Lung (tissue), 12 donors: ENCODE results near the gene DNHD1. TPM values are rescaled to one million over a fixed set of nuclear protein-coding genes. Genes with fewer than 3 reads are reported as not detected.
A peak's percentile ranks its signal among the peaks of the same experiment; 100 is the strongest.

Source experiments
- ATAC-seq: fragments of 200-7000 bp; cut with Tn5 transposase; one replicate; pipeline ENCODE4 v1.9.1; 2020; ENCODE audit warnings: moderate number of reproducible peaks; ENCODE audit not compliant: insufficient read depth, low FRiP score
- DNase-seq, 3 donors: peaks; one replicate each; pipeline ENCODE4 v3.0.0-alpha.2; 2013 to 2017
- H3K27ac ChIP-seq, 2 donors: one replicate each; pipeline ENCODE4 v1.5.1; 2013; ENCODE audit warnings: mild to moderate bottlenecking in 2 of 2, moderate library complexity in 2 of 2, control low read depth in 1 of 2, inconsistent platforms in 1 of 2, low read depth in 1 of 2, low read length in 1 of 2
- H3K27me3 ChIP-seq, 3 donors: one replicate each; pipeline ENCODE4 v1.5.1; 2013; ENCODE audit warnings: low read length in 2 of 3; ENCODE audit not compliant: control insufficient read depth in 3 of 3, insufficient read depth in 3 of 3
- H3K36me3 ChIP-seq, 4 donors: one replicate each; pipeline ENCODE4 v1.5.1; 2013; ENCODE audit warnings: low read length in 4 of 4, mild to moderate bottlenecking in 1 of 4, moderate library complexity in 1 of 4; ENCODE audit not compliant: control insufficient read depth in 4 of 4, insufficient read depth in 4 of 4
- H3K4me1 ChIP-seq, 5 donors: one replicate each; pipeline ENCODE4 v1.5.1; 2013; ENCODE audit warnings: low read length in 5 of 5, mild to moderate bottlenecking in 2 of 5, moderate library complexity in 1 of 5; ENCODE audit not compliant: control insufficient read depth in 5 of 5, insufficient read depth in 5 of 5
- H3K4me3 ChIP-seq: one replicate; pipeline ENCODE4 v1.5.1; 2013; ENCODE audit warnings: mild to moderate bottlenecking, control low read depth, moderate library complexity
- H3K9ac ChIP-seq, 2 donors: one replicate each; pipeline ENCODE4 v1.5.1; 2013; ENCODE audit warnings: low read length in 2 of 2, control low read depth in 1 of 2; ENCODE audit not compliant: insufficient read depth in 1 of 2
- H3K9me3 ChIP-seq, 4 donors: one replicate each; pipeline ENCODE4 v1.5.1; 2013; ENCODE audit warnings: low read length in 3 of 4, mild to moderate bottlenecking in 1 of 4, moderate library complexity in 1 of 4; ENCODE audit not compliant: control insufficient read depth in 4 of 4, insufficient read depth in 3 of 4
- CTCF ChIP-seq: IDR thresholded peaks from 2 replicates; pipeline ENCODE4 v1.5.1; 2012; ENCODE audit warnings: mild to moderate bottlenecking; ENCODE audit errors: control extremely low read depth, extremely low read depth
- WGBS, 2 donors: extraction: QIAGEN DNeasy Blood & Tissue Kit; methylation state at CpG; one replicate each; pipeline ENCODE4 v1.1.7; 2013; 5-methylcytosine and 5-hydroxymethylcytosine counted together
- polyA plus RNA-seq, 2 donors: library from polyadenylated mRNA; stranded (reverse); fragments of 200-250 nt; gene quantifications; one replicate each; pipeline ENCODE4 v1.2.1, GENCODE V29; 2013
- total RNA-seq, 2 donors: library from RNA; depleted of rRNA in 1 of 2; stranded (reverse); fragments of >200 nt in 1 of 2; gene quantifications; one replicate each; pipeline ENCODE4 v1.2.1, GENCODE V29; 2014 to 2021
- donor health status: control.
- donor health status: control.
- donor health status: Bipolar disorder and iron deficiency.
- donor health status: healthy.
- donor health status: DM: yes; HTN: yes; CAD: no.

Gene DNHD1
- total and polyA plus RNA-seq, 4 donors, result 4.5 to 15.6 (median 12.0) TPM

- Histone ChIP-seq H3K9me3 (no peaks in the 10 kb centered on the region), H3K27ac (no peak overlapping the region), H3K9ac (no peak overlapping the region), H3K36me3 (peaks cover 11 to 43% (median 24%) of the 10 kb centered on the region in 4 donors), H3K27me3 (no peaks in the 10 kb centered on the region), H3K4me3 (no peak overlapping the region), H3K4me1 (peaks cover 0 to 9% (median 0%) of the 10 kb centered on the region in 5 donors)
- DNase-seq, result no peak
- no peak for ATAC-seq
- no peak for TF ChIP-seq CTCF
- WGBS, 2 donors, result 91 to 93% methylated on average over 26 of the region's 26 CpGs
Observed at GRCh38 chr11:6457581-6458320, 39.3 kb upstream of the DNHD1 start.

- Histone ChIP-seq H3K4me1 (peaks cover 0 to 9% (median 0%) of the 10 kb centered on the region in 5 donors), H3K27ac (peak overlapping the region in 1 of 2 donors; percentile 15), H3K9me3 (no peaks in the 10 kb centered on the region), H3K36me3 (peaks cover 14 to 46% (median 22%) of the 10 kb centered on the region in 4 donors), H3K27me3 (no peaks in the 10 kb centered on the region), H3K9ac (no peak overlapping the region), H3K4me3 (no peak overlapping the region)
- peak; percentile 34 for ATAC-seq
- 77 to 84% methylated on average over 2 of the region's 2 CpGs for WGBS, 2 donors
- peak; percentile 36 to 53 (median 42) for DNase-seq
- no peak for TF ChIP-seq CTCF
Observed at GRCh38 chr11:6458352-6459098, 38.6 kb upstream of the DNHD1 start.

GRCh38 chr11:6459099-6459450 is 38.0 kb upstream of the DNHD1 start:
- Histone ChIP-seq H3K27ac (no peak overlapping the region), H3K36me3 (peaks cover 14 to 47% (median 26%) of the 10 kb centered on the region in 4 donors), H3K9ac (no peak overlapping the region), H3K4me1 (peaks cover 0 to 9% (median 0%) of the 10 kb centered on the region in 5 donors), H3K4me3 (no peak overlapping the region), H3K27me3 (no peaks in the 10 kb centered on the region), H3K9me3 (no peaks in the 10 kb centered on the region)
- TF ChIP-seq CTCF, result no peak
- DNase-seq (no peak), ATAC-seq (no peak)
- 77 to 93% methylated on average over 1 of the region's 1 CpG for WGBS, 2 donors
